Measurements from ENCODE around the gene OR5H1. TPM values are rescaled to one million over a fixed set of nuclear protein-coding genes. Genes with fewer than 3 reads are reported as not detected.
"Not testable (repeated sequence)": the region's sequence is repeated elsewhere in the genome, so short reads cannot be mapped to it uniquely, and the experiment has no call there.

The OR5H1 gene
- total RNA-seq, 2 donors from 2014 or later = not detected

- no peaks in the 10 kb centered on the region for H3K36me3 ChIP-seq (replicated peaks in 1 of 2; ENCODE audit: insufficient read depth in 1 of 2, low read depth in 2 of 2)
- no peaks in the 10 kb centered on the region for H3K27me3 ChIP-seq
- no peak overlapping the region for H3K27ac ChIP-seq
- no peak for TF ChIP-seq POLR2A (IDR thresholded peaks at IDR 0.05)
- TF ChIP-seq CTCF (IDR thresholded peaks at IDR 0.05) = no peak
- no peak overlapping the region for H3K4me3 ChIP-seq
- no peaks in the 10 kb centered on the region for H3K9me3 ChIP-seq
- DNase-seq (no peak), ATAC-seq (no peak)
- intact Hi-C loops (cut with DNase I) = no loop called here
- no peaks in the 10 kb centered on the region for H3K4me1 ChIP-seq
These were observed 10.0 kb downstream of the OR5H1 start for GRCh38 chr3:98140531-98140930.

GRCh38 chr3:98147179-98147578 lies 16.7 kb downstream of the OR5H1 start, which contains the start of gene OR5H14:
Gene OR5H14, plus strand, starts transcription at chr3:98147479. Its CDS starts 1,907 bp downstream, at chr3:98149386.
- no peaks in the 10 kb centered on the region for H3K27me3 ChIP-seq
- no peak within 1 kb of the TSS for H3K4me3 ChIP-seq
- ATAC-seq = no peak
- intact Hi-C loops (cut with DNase I) = no loop called here
- H3K4me1 ChIP-seq = no peaks in the 10 kb centered on the region
- no peaks in the 10 kb centered on the region for H3K9me3 ChIP-seq
- no peak for DNase-seq
- WGBS, 2 donors = 32 to 45% methylated on average over 1 of the region's 1 CpG
- H3K27ac ChIP-seq = no peak within 1 kb of the TSS
- TF ChIP-seq CTCF (IDR thresholded peaks at IDR 0.05) (no peak), POLR2A (IDR thresholded peaks at IDR 0.05) (no peak)
- H3K36me3 ChIP-seq (replicated peaks in 1 of 2; ENCODE audit: insufficient read depth in 1 of 2, low read depth in 2 of 2) = no peaks in the 10 kb centered on the region

- intact Hi-C loops (cut with DNase I) = no loop called here
- Histone ChIP-seq H3K27me3 (no peaks in the 10 kb centered on the region), H3K4me3 (no peak overlapping the region), H3K36me3 (replicated peaks in 1 of 2; ENCODE audit: insufficient read depth in 1 of 2, low read depth in 2 of 2) (no peaks in the 10 kb centered on the region), H3K9me3 (no peaks in the 10 kb centered on the region), H3K27ac (no peak overlapping the region), H3K4me1 (no peaks in the 10 kb centered on the region)
- DNase-seq = no peak
- WGBS, 2 donors = 34 to 42% methylated on average over 3 of the region's 3 CpGs
- no peak for ATAC-seq
- TF ChIP-seq POLR2A (IDR thresholded peaks at IDR 0.05) (no peak), CTCF (IDR thresholded peaks at IDR 0.05) (no peak)
These were observed 18.2 kb downstream of the OR5H1 start for GRCh38 chr3:98148751-98149150.

GRCh38 chr3:98149456-98149855 lies 18.9 kb downstream of the OR5H1 start:
- H3K36me3 ChIP-seq (replicated peaks in 1 of 2; ENCODE audit: insufficient read depth in 1 of 2, low read depth in 2 of 2); H3K27me3 ChIP-seq; H3K27ac ChIP-seq; H3K4me1 ChIP-seq; intact Hi-C loops (cut with DNase I); ATAC-seq; H3K4me3 ChIP-seq; H3K9me3 ChIP-seq; DNase-seq: not testable (repeated sequence)
- WGBS, 2 donors = 60% methylated on average over 4 of the region's 4 CpGs

GRCh38 chr3:98151241-98151640 lies 20.7 kb downstream of the OR5H1 start:
- Histone ChIP-seq H3K9me3 (no peaks in the 10 kb centered on the region), H3K27ac (no peak overlapping the region), H3K4me1 (no peaks in the 10 kb centered on the region), H3K27me3 (no peaks in the 10 kb centered on the region), H3K36me3 (replicated peaks in 1 of 2; ENCODE audit: insufficient read depth in 1 of 2, low read depth in 2 of 2) (no peaks in the 10 kb centered on the region), H3K4me3 (no peak overlapping the region)
- intact Hi-C loops (cut with DNase I) = no loop called here
- TF ChIP-seq POLR2A (IDR thresholded peaks at IDR 0.05) (no peak), CTCF (IDR thresholded peaks at IDR 0.05) (no peak)
- ATAC-seq (no peak), DNase-seq (no peak)
- 39 to 56% methylated on average over 5 of the region's 5 CpGs for whole genome bisulfite sequencing, 2 donors
